LNCAP (cell line): Measurements from ENCODE around the gene CPNE8.

Experiments used
- CTCF ChIP-seq: fragments of 450-650 bp; IDR thresholded peaks from 2 replicates; pipeline ENCODE4 v1.5.1; 2017; ENCODE audit warnings: mild to moderate bottlenecking

The CPNE8 gene

GRCh38 chr12:38776647-38777046 lies 128.7 kb downstream of the CPNE8 start:
- TF ChIP-seq CTCF = no peak

GRCh38 chr12:38775457-38775856 lies 129.9 kb downstream of the CPNE8 start:
- TF ChIP-seq CTCF = no peak

GRCh38 chr12:38772437-38772836 lies 133.0 kb downstream of the CPNE8 start:
- TF ChIP-seq CTCF = no peak

- TF ChIP-seq CTCF = no peak
Observed at GRCh38 chr12:38771871-38772270, 133.5 kb downstream of the CPNE8 start.

- TF ChIP-seq CTCF = no peak
Observed at GRCh38 chr12:38761636-38762342, 143.6 kb downstream of the CPNE8 start.

GRCh38 chr12:38761111-38761510 lies 144.3 kb downstream of the CPNE8 start:
- TF ChIP-seq CTCF = no peak

- no peak for TF ChIP-seq CTCF
Observed at GRCh38 chr12:38759621-38760020, 145.8 kb downstream of the CPNE8 start.

GRCh38 chr12:38746744-38747143 lies 158.6 kb downstream of the CPNE8 start:
- TF ChIP-seq CTCF = no peak
